ENCODE measurements around the gene CS. TPM values are rescaled to one million over a fixed set of nuclear protein-coding genes. Genes with fewer than 3 reads are reported as not detected.
A peak's percentile ranks its signal among the peaks of the same experiment; 100 is the strongest.
"Not testable (repeated sequence)": the region's sequence is repeated elsewhere in the genome, so short reads cannot be mapped to it uniquely, and the experiment has no call there.

CS gene
- total RNA-seq, 1 donor from 2014 or later = 311 TPM

DNA sequence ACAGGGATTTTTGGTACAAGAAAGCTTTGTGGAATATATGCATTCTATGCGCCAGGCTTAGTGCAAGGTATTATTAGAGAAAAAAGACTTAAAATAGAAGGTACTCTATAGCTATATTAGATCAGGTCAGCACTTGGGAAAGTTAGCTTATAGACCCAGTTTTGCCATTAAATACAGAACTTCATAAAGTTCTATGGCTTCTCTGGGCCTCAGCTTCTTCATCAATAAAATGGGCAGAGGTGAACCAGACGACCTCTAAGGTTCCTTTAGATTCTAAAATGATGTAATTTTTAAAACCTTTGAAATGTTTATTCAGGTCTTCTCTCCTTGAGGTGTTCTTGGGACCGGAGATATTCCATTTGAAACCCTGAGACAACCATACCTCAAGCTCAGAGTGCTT is 8.6 kb upstream of the CS start:
- no peak for DNase-seq
- Mint-ChIP-seq H3K9me3 (no peaks in the 10 kb centered on the region), H3K4me1 (no peaks in the 10 kb centered on the region), H3K27ac (no peak overlapping the region), H3K4me3 (no peak overlapping the region), H3K27me3 (no peaks in the 10 kb centered on the region), H3K36me3 (ENCODE audit: low read depth) (peaks cover 32% of the 10 kb centered on the region)
- intact Hi-C loops (cut with micrococcal nuclease) = no loop called here

DNA sequence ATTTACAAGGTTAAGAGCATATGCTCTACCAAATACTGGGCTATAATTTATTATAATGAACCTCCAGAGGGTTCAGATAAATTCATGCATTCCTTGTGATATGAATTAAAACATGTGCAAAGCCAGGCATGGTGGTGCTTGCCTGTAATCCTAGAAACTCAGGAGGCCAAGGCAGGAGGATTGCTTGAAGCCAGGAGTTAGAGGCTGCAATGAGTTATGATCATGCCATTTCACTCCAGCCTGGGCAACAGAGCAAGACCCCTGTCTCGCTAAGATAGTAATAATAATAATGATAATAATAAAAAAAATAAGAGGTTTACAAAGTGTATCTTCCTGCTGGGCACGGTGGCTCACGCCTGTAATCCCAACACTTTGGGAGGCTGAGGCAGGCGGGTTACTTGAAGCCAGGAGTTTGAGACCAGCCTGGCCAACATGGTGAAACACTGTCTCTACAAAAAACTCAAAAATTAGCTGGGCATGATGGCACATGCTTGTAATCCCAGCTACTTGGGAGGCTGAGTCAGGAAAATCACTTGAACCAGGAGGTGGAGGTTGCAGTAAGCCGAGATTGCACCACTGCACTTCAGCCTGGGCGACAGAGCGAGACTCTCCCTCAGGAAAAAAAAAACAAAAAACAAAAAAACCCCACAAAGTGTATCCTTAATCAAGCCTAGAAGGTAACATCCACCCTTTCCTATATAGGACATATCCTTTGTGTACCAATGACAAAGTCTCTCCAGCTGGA is 7.3 kb upstream of the CS start:
- Mint-ChIP-seq H3K36me3 (ENCODE audit: low read depth) (peaks cover 33% of the 10 kb centered on the region), H3K4me3 (no peak overlapping the region), H3K4me1 (peaks cover under 1% of the 10 kb centered on the region), H3K27ac (no peak overlapping the region), H3K27me3 (no peaks in the 10 kb centered on the region), H3K9me3 (no peaks in the 10 kb centered on the region)
- intact Hi-C loops (cut with micrococcal nuclease) = no loop called here
- DNase-seq = no peak

DNA sequence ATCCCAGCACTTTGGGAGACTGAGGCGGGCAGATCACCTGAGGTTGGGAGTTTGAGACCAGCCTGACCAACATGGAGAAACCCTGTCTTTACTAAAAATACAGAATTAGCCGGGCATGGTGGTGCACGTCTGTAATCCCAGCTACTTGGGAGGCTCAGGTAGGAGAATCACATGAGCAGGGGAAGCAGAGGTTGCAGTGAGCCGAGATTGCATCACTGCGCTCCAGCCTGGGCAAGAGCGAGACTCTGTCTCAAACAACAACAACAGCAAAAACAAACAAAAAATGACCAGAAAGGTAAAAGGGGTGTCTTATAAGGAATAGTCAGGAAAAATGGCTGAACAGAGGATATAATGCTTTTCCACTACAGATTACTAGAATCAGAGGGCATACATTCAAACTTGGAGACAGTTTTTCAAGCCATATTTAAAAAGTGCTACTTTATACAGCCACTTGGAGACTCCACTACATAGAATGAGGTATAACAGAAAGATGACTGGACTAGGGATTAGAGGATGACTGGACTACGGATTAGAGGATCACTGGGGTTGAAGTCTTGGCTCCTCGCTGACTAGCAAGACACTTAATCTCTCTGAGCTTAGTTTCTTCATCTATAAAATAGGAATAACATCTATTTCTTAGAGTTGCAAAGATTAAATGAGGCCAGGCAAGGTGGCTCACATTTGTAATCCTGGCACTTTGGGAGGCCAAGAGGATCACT is 4.9 kb upstream of the CS start:
- no peak for DNase-seq
- peak overlapping the region; percentile 21 for H3K27ac Mint-ChIP-seq
- intact Hi-C loops (cut with micrococcal nuclease) = no loop called here
- H3K4me1 Mint-ChIP-seq = peaks cover 17% of the 10 kb centered on the region
- peaks cover 23% of the 10 kb centered on the region for H3K36me3 Mint-ChIP-seq (ENCODE audit: low read depth)
- no peaks in the 10 kb centered on the region for H3K27me3 Mint-ChIP-seq
- H3K4me3 Mint-ChIP-seq = no peak overlapping the region
- no peaks in the 10 kb centered on the region for H3K9me3 Mint-ChIP-seq

DNA sequence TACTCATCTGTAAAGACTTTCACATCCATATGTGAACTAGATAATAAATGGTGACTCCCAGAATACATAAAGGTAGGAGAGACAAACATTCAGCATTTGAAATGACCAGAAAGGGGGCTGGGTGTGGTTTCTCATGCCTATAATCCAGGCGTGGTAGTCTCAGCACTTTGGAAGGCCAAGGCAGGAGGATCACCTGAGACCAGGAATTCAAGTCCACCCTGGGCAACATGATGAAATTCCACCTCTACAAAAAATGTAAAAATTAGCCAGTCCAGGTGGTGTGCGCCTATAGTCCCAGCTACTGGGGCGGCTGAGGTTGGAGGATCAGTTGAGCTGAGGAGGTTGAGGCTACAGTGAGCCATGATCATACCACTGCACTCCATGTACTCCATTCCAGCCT is 4.1 kb upstream of the CS start:
- intact Hi-C loops (cut with micrococcal nuclease) = no loop called here
- H3K9me3 Mint-ChIP-seq = no peaks in the 10 kb centered on the region
- no peak overlapping the region for H3K4me3 Mint-ChIP-seq
- no peaks in the 10 kb centered on the region for H3K27me3 Mint-ChIP-seq
- no peak for DNase-seq
- H3K36me3 Mint-ChIP-seq (ENCODE audit: low read depth) = peaks cover 19% of the 10 kb centered on the region
- no peak overlapping the region for H3K27ac Mint-ChIP-seq
- H3K4me1 Mint-ChIP-seq = peaks cover 17% of the 10 kb centered on the region

DNA sequence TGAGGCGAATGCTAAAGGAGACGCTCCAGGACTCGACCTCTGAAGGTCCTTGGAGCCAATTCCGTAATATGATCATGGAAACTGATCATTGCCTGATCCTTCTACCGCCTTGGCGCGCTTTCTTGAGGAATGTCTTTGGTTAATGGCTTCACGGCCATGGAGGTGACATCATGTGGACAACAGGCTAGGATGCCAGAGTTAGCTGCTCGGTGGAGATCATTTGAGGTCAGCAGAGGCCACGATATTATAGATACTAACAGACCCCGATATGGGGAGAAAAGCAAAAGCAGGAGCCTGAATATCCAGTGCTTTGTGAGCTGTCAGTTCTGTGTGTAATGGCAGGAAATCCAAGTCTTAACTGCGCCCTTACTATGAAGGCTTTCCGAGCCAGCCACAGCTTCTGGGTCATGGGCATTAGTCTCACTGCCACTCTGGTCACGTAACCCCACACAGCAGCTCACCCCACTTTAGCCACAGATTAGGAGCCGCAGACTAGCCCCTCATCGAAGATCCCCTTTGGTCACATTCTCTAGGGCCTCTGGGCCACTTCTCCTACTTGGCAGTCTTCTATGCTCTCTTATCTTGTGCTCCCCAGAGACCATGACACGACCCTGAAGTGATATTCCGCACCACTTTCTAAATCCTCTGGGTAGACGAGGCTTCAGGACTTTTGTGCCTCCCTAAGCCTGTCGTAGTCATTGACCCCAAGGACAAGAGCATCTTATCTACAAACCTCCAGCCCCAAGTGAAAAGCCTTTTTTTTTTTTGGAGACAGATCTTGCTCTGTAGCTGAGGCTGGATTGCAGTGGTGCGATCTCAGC is 724 bp upstream of the CS start:
- Mint-ChIP-seq H3K27ac (peak overlapping the region; percentile 97), H3K4me1 (peaks cover 39% of the 10 kb centered on the region), H3K27me3 (no peaks in the 10 kb centered on the region), H3K4me3 (peak overlapping the region; percentile 99), H3K36me3 (ENCODE audit: low read depth) (peaks cover 30% of the 10 kb centered on the region), H3K9me3 (no peaks in the 10 kb centered on the region)
- no peak for DNase-seq
- intact Hi-C loops (cut with micrococcal nuclease) = loop anchor here (1.0 to 2.0 kb wide), 9 partner anchors 15 to 484 kb away; partner anchors contain the start of genes COQ10A, IL23A, PAN2 and SARNP

DNA sequence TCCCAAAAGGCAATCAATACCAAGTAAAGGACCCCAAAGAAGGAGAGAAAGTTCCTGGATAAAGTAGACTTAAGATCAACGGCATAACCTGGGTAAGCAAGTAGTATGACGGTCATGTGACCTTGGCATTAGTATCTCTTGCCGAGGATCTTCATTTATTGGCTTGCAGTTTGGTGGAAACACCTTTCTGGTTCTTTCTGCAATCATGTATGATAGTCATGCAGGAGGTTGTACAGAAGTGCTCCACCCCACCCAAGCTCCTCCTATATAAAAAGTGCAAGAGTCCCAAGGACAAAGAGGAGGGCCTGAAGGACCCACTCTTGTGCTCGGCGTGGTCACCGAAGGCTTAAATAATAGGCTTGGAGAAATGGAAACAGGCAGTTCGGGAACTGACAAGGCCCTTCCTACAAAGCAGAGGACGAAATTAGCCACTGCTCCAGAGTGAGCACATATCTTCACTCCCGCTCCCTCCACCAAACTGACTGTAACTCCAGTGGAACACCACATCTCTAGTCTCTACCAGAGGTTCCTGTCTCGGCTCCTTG is 750 bp downstream of the CS start:
- Mint-ChIP-seq H3K4me1 (peaks cover 39% of the 10 kb centered on the region), H3K4me3 (peak overlapping the region; percentile 99), H3K27me3 (no peaks in the 10 kb centered on the region), H3K27ac (peak overlapping the region; percentile 97), H3K9me3 (no peaks in the 10 kb centered on the region), H3K36me3 (ENCODE audit: low read depth) (peaks cover 28% of the 10 kb centered on the region)
- DNase-seq = peak; percentile 81
- intact Hi-C loops (cut with micrococcal nuclease) = no loop called here

DNA sequence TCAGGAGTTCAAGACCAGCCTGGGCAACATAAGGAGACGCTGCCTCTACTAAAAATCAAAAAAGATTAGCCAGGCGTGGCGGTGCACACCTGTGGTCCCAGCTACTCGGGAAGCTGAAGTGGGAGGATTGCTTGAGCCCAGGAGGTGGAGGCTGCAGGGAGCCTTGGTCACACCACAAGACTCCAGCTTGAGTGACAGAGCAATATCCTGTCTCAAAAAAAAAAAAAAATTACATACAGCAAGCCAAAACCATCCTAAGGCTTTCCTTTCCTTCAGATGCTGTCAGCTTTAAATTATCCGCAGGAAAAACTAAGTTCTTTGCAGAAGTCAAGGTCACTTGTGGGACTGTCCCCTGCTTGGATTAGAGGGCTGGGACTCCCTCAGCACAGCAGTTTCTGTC is 1.3 kb downstream of the CS start:
- intact Hi-C loops (cut with micrococcal nuclease) = no loop called here
- H3K27me3 Mint-ChIP-seq = no peaks in the 10 kb centered on the region
- peak overlapping the region; percentile 97 for H3K27ac Mint-ChIP-seq
- H3K4me1 Mint-ChIP-seq = peaks cover 39% of the 10 kb centered on the region
- H3K9me3 Mint-ChIP-seq = no peaks in the 10 kb centered on the region
- peaks cover 31% of the 10 kb centered on the region for H3K36me3 Mint-ChIP-seq (ENCODE audit: low read depth)
- DNase-seq = no peak
- H3K4me3 Mint-ChIP-seq = peak overlapping the region; percentile 99

DNA sequence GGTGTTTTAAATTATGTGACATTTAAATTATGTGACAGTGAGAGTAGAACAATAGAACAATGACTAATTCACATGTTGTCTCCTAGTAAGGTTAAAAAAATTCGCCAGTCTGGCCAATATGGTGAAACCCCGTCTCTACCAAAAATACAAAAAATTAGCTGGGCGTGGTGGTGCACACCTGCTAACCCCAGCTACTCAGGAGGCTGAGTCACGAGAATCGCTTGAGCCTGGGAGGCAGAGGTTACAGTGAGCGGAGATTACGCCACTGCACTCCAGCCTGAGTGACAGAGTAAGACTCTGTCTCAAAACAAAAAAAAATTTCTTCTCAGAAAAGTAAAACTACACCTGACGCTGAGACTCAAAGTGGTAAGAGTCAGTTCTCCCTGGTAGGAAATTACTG is 2.7 kb downstream of the CS start:
- no peaks in the 10 kb centered on the region for H3K27me3 Mint-ChIP-seq
- peak overlapping the region; percentile 99 for H3K4me3 Mint-ChIP-seq
- H3K4me1 Mint-ChIP-seq = peaks cover 41% of the 10 kb centered on the region
- intact Hi-C loops (cut with micrococcal nuclease) = no loop called here
- peaks cover 35% of the 10 kb centered on the region for H3K36me3 Mint-ChIP-seq (ENCODE audit: low read depth)
- no peaks in the 10 kb centered on the region for H3K9me3 Mint-ChIP-seq
- no peak for DNase-seq
- H3K27ac Mint-ChIP-seq = no peak overlapping the region

DNA sequence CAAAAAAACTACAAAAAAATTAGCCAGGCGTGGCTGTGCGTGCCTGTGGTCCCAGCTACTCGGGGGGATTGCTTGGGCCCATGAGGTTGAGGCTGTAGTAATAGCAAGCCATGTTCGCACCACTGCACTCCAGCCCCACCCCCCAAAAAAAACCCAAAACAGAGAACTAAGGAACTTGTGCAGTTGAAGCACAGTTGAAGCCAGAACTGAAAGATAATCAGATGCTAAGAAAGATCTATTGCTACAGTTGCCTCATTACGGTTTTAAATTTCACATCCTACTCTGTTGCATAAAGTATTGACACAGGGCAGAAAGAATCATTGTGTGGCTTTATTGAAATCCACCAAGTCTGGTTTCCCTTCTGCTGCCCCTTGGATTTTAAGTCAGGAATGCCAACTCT is 3.8 kb downstream of the CS start:
- intact Hi-C loops (cut with micrococcal nuclease) = no loop called here
- Mint-ChIP-seq H3K4me3 (no peak overlapping the region), H3K4me1 (peaks cover 36% of the 10 kb centered on the region), H3K9me3 (no peaks in the 10 kb centered on the region), H3K27ac (no peak overlapping the region), H3K27me3 (no peaks in the 10 kb centered on the region), H3K36me3 (ENCODE audit: low read depth) (peaks cover 37% of the 10 kb centered on the region)
- no peak for DNase-seq

DNA sequence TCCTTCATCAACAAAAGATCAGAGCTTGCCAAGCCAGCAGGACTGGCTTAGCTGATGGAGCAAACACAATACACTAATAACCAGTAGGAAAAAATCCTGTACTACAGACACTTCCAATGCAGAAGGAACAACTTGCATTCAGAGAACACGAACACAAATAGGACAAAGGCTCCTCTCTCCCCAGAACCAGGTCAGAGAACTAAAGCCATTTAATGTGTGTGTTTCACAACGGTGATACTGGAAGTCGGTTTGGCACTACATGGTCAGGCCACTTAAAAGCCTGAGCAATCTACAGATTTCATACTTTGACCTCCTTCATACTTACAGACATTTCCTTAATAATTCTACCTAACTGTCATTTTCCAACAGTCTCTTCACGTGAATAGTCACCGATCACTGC is 6.3 kb downstream of the CS start:
- Mint-ChIP-seq H3K36me3 (ENCODE audit: low read depth) (peaks cover 47% of the 10 kb centered on the region), H3K27ac (no peak overlapping the region), H3K4me3 (no peak overlapping the region), H3K27me3 (no peaks in the 10 kb centered on the region), H3K9me3 (no peaks in the 10 kb centered on the region), H3K4me1 (peaks cover 38% of the 10 kb centered on the region)
- intact Hi-C loops (cut with micrococcal nuclease) = no loop called here
- DNase-seq = no peak

DNA sequence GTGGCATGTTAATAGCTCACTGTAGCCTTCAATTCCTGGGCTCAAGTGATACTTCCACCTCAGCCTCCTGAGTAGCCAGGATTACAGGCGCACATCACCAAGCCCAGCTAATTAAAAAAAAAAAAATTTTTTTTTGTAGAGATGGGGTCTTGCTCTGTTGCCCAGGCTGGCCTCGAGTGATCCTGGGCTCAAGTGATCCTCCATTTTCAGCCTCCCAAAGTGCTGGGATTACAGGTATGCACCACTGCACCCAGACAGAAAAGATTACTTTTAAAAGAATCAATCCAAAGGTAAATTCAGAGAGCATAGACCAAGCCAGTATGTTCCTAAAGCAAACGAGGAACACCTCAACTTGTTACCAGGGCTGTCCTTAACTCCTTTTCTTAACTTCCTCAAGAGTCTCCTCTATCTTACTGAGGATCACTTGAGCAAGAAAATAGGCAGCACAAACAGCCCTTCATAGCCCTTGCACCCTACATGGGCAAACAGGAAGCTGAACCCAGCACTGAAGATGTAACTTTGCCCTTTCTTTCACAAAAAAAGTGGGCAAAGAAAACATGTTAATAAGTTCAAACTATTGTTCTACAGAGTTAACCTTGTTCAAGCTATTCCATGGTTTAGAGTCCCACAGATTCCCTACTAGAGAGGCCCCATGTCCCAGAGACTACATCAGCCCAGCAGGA is 11.3 kb downstream of the CS start:
- no peaks in the 10 kb centered on the region for H3K9me3 Mint-ChIP-seq
- peaks cover 20% of the 10 kb centered on the region for H3K4me1 Mint-ChIP-seq
- peak overlapping the region; percentile 37 for H3K27ac Mint-ChIP-seq
- no peak overlapping the region for H3K4me3 Mint-ChIP-seq
- H3K36me3 Mint-ChIP-seq (ENCODE audit: low read depth) = peaks cover 41% of the 10 kb centered on the region
- DNase-seq = no peak
- H3K27me3 Mint-ChIP-seq = no peaks in the 10 kb centered on the region
- intact Hi-C loops (cut with micrococcal nuclease) = no loop called here

DNA sequence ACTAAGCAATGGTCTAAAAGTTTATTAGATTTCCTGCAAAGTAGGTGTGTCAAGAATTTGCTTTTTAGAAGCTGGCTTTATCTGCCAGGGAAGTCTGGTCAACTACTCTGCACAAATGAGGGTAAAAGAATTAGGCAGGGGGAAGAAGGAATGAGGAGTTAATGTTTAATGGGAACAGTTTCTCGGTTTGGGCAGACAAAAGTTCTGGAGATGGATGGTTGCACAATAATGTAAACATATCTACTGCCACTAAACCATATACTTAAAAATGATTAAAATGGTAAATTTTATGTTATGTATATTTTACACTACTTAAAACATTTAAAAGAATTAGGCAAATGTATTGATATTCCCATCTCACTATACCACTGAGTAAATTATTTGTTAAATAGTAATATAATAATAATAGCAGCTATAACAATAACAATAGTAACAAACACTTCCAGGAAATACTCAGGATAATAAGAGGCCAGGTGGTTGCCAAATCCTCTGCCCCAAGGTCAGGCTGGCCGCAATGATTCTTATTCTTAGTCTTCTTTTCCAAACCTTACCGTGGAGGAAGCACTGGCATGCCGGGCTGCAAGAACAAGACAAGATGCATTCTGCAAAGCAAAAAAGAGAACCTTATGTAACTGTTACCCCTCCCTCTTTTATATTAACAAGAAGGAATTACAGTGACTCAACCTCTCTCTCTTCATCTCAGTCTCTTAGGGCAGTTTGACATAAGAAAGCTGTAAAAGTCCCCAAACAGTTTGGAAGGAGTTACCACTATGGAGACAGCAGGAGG is 13.9 kb downstream of the CS start:
- peaks cover 15% of the 10 kb centered on the region for H3K4me1 Mint-ChIP-seq
- intact Hi-C loops (cut with micrococcal nuclease) = no loop called here
- H3K27ac Mint-ChIP-seq = no peak overlapping the region
- no peak overlapping the region for H3K4me3 Mint-ChIP-seq
- H3K27me3 Mint-ChIP-seq = no peaks in the 10 kb centered on the region
- H3K36me3 Mint-ChIP-seq (ENCODE audit: low read depth) = peaks cover 51% of the 10 kb centered on the region
- no peak for DNase-seq
- H3K9me3 Mint-ChIP-seq = no peaks in the 10 kb centered on the region

DNA sequence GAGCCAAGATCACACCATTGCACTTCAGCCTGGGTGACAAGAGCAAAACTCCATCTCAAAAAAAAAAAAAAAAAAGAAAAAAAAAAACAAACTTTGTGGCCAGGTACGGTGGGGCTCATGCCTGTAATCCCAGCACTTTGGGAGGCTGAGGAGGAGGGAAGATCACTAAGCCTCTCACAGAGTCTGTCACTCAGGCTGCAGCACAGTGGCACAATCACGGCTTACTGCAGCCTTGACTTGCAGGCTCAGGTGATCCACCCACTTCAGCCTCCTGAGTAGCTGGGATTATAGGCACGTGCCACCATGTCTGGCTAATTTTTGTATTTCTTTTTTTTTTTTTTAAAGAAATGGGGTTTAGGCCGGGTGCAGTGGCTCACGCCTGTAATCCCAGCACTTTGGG is 15.9 kb downstream of the CS start:
- H3K4me3 Mint-ChIP-seq; DNase-seq; H3K27ac Mint-ChIP-seq; H3K9me3 Mint-ChIP-seq; H3K27me3 Mint-ChIP-seq; H3K4me1 Mint-ChIP-seq; intact Hi-C loops (cut with micrococcal nuclease): not testable (repeated sequence)
- H3K36me3 Mint-ChIP-seq (ENCODE audit: low read depth) = peaks cover 50% of the 10 kb centered on the region
